Mesenchymal stem cell (in vitro differentiated cells and primary cell): ENCODE measurements around the gene VSTM5.
"Not testable (repeated sequence)": the region's sequence is repeated elsewhere in the genome, so short reads cannot be mapped to it uniquely, and the experiment has no call there.

Experiments used
- DNase-seq: peaks from one replicate; pipeline ENCODE4 v3.0.0-alpha.2; 2013
- H2AFZ ChIP-seq: one replicate; pipeline ENCODE4 v1.6.1; 2013; ENCODE audit warnings: low read depth, mild to moderate bottlenecking, control low read depth, inconsistent platforms, low read length, moderate library complexity
- H2AK5ac ChIP-seq: 2 replicates; pipeline ENCODE4 v1.6.1; 2013; ENCODE audit warnings: low read length, moderate library complexity, mild to moderate bottlenecking, inconsistent platforms; ENCODE audit not compliant: severe bottlenecking
- H2BK120ac ChIP-seq: one replicate; pipeline ENCODE4 v1.6.1; 2013; ENCODE audit warnings: low read depth, mild to moderate bottlenecking, inconsistent platforms, low read length, moderate library complexity
- H2BK12ac ChIP-seq, 2 experiments: one replicate each; pipeline ENCODE4 v1.6.1; 2013; ENCODE audit warnings: inconsistent platforms in 2 of 2, low read length in 2 of 2, mild to moderate bottlenecking in 2 of 2, moderate library complexity in 2 of 2, control low read depth in 1 of 2
- H2BK15ac ChIP-seq: one replicate; pipeline ENCODE4 v1.6.1; 2013; ENCODE audit warnings: mild to moderate bottlenecking, low read depth, inconsistent platforms; ENCODE audit not compliant: poor library complexity, severe bottlenecking
- H2BK5ac ChIP-seq: 2 replicates; pipeline ENCODE4 v1.6.1; 2013; ENCODE audit warnings: low read depth, mild to moderate bottlenecking, low read length, control low read depth, inconsistent platforms; ENCODE audit not compliant: poor library complexity, severe bottlenecking
- H3K14ac ChIP-seq, 2 experiments: one replicate each; pipeline ENCODE4 v1.6.1; 2013; ENCODE audit warnings: inconsistent platforms in 2 of 2, low read length in 2 of 2, control low read depth in 1 of 2, mild to moderate bottlenecking in 1 of 2, moderate library complexity in 1 of 2
- H3K18ac ChIP-seq, 2 experiments: one replicate each; pipeline ENCODE4 v1.6.1; 2013; ENCODE audit warnings: inconsistent platforms in 2 of 2, low read length in 2 of 2, control low read depth in 1 of 2, low read depth in 1 of 2, mild to moderate bottlenecking in 1 of 2
- H3K23ac ChIP-seq, 2 experiments: one replicate each; pipeline ENCODE4 v1.6.1; 2013; ENCODE audit warnings: inconsistent platforms in 2 of 2, low read length in 2 of 2, mild to moderate bottlenecking in 2 of 2, moderate library complexity in 2 of 2, control low read depth in 1 of 2
- H3K27ac ChIP-seq: 2 replicates; pipeline ENCODE4 v1.5.1; 2013; ENCODE audit warnings: mild to moderate bottlenecking, moderate library complexity, low read length, control low read depth, inconsistent platforms; ENCODE audit not compliant: poor library complexity, severe bottlenecking
- H3K27me3 ChIP-seq, 2 experiments: 2 replicates each; pipeline versions ENCODE4 v1.6.1 to v1.7.0; 2013; ENCODE audit warnings: low read length in 2 of 2, mild to moderate bottlenecking in 2 of 2, moderate library complexity in 2 of 2, control low read depth in 1 of 2, inconsistent platforms in 1 of 2; ENCODE audit not compliant: control insufficient read depth in 1 of 2, insufficient read depth in 1 of 2
- H3K36me3 ChIP-seq, 2 experiments: 2 replicates each; pipeline versions ENCODE4 v1.6.1 to v1.7.0; 2013; ENCODE audit warnings: low read length in 2 of 2, control low read depth in 1 of 2, inconsistent platforms in 1 of 2, low read depth in 1 of 2, mild to moderate bottlenecking in 1 of 2; ENCODE audit not compliant: insufficient read depth in 2 of 2, control insufficient read depth in 1 of 2
- H3K4ac ChIP-seq, 2 experiments: one replicate each; pipeline ENCODE4 v1.6.1; 2013; ENCODE audit warnings: inconsistent platforms in 2 of 2, low read length in 2 of 2, mild to moderate bottlenecking in 2 of 2, moderate library complexity in 2 of 2, control low read depth in 1 of 2, low read depth in 1 of 2
- H3K4me1 ChIP-seq: 2 replicates; pipeline ENCODE4 v1.6.1; 2013; ENCODE audit warnings: low read depth, low read length, control low read depth; ENCODE audit not compliant: control insufficient read depth, insufficient read depth
- H3K4me2 ChIP-seq: 2 replicates; pipeline ENCODE4 v1.6.1; 2013; ENCODE audit warnings: low read length, mild to moderate bottlenecking, inconsistent platforms; ENCODE audit not compliant: poor library complexity, severe bottlenecking
- H3K4me3 ChIP-seq, 2 experiments: 2 replicates each; pipeline versions ENCODE4 v1.5.1 to v1.7.0; 2013; ENCODE audit warnings: low read length in 2 of 2, mild to moderate bottlenecking in 2 of 2, control low read depth in 1 of 2, low read depth in 1 of 2; ENCODE audit not compliant: insufficient read depth in 1 of 2
- H3K79me1 ChIP-seq: replicated peaks from 2 replicates; pipeline ENCODE4 v1.6.1; 2013; ENCODE audit warnings: mild to moderate bottlenecking, control low read depth, low read length, inconsistent platforms; ENCODE audit not compliant: poor library complexity, severe bottlenecking
- H3K9ac ChIP-seq: 2 replicates; pipeline ENCODE4 v1.7.0; 2013; ENCODE audit warnings: mild to moderate bottlenecking, low read length, moderate library complexity
- H3K9me3 ChIP-seq: 2 replicates; pipeline ENCODE4 v1.7.0; 2013; ENCODE audit warnings: mild to moderate bottlenecking, low read length; ENCODE audit not compliant: control insufficient read depth
- H4K8ac ChIP-seq: one replicate; pipeline ENCODE4 v1.6.1; 2013; ENCODE audit warnings: inconsistent platforms, mild to moderate bottlenecking, low read length, moderate library complexity
- H4K91ac ChIP-seq: one replicate; pipeline ENCODE4 v1.6.1; 2013; ENCODE audit warnings: mild to moderate bottlenecking, low read length, inconsistent platforms
- WGBS: methylation state at CpG from one replicate; pipeline ENCODE4 v1.1.7; 2013; ENCODE audit warnings: mixed read lengths; 5-methylcytosine and 5-hydroxymethylcytosine counted together

VSTM5 gene

DNA sequence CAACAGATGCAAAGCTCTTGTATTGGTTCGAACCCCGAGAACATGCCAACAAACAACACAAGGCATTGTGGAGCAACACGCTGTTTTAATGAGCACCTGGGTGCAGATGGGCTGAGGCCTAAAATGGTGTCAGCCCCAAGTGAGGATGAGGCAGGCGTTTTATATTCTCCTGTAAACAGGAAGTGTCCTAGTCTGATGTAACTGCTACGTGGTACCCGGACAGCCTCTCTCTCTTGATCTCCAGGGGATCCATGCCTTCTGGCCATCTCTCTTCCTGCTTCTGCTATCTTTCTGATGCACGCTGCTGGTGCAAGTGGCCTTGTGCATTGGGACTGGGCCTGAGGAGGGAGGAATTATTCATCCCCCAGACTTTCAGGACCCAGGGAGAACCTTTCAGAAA, 19.4 kb upstream of the VSTM5 start:
- H2BK120ac ChIP-seq: no peak overlapping the region
- H4K8ac ChIP-seq: no peak overlapping the region
- no peak overlapping the region for H3K23ac ChIP-seq
- no peak overlapping the region for H3K9ac ChIP-seq
- no peaks in the 10 kb centered on the region for H3K9me3 ChIP-seq
- H3K27me3 ChIP-seq: peaks cover 5 to 6% of the 10 kb centered on the region in 2 experiments
- H2BK12ac ChIP-seq: no peak overlapping the region
- 79% methylated on average over 6 of the region's 7 CpGs for WGBS
- H3K4me1 ChIP-seq: no peaks in the 10 kb centered on the region
- no peak overlapping the region for H4K91ac ChIP-seq
- H3K36me3 ChIP-seq: no peaks in the 10 kb centered on the region
- peak overlapping the region in 1 of 2 experiments; percentile 21 for H3K18ac ChIP-seq
- no peak overlapping the region for H3K4me3 ChIP-seq
- H3K4ac ChIP-seq: no peak overlapping the region
- DNase-seq: no peak
- no peak overlapping the region for H3K4me2 ChIP-seq
- H2BK15ac ChIP-seq: no peak overlapping the region
- H3K14ac ChIP-seq: no peak overlapping the region
- no peak overlapping the region for H3K27ac ChIP-seq
- H2AFZ ChIP-seq: no peak overlapping the region
- H2BK5ac ChIP-seq: no peak overlapping the region
- H3K79me1 ChIP-seq: no peaks in the 10 kb centered on the region
- no peak overlapping the region for H2AK5ac ChIP-seq

DNA sequence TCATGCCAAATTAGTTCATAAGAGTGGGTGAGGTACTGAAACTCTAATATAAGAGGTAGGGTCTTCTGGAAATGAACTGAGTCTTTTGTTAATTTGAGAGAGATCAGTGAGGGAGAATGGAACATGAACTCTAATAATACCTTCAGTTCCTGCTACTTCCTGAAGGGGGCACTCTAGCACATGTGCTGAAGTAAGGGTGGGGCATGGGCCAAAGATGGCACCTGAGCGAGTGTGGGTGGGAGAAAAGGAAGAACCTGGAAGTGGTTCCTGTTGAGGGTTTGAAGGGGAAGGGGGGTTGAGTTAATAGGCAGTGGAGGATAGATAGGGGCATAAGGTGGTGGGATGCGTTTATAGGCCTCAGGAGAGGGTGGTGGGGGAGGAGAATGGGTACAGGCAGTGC, 18.0 kb upstream of the VSTM5 start:
- H3K27me3 ChIP-seq, H2AFZ ChIP-seq, H3K14ac ChIP-seq, H3K27ac ChIP-seq, H3K23ac ChIP-seq, H2BK5ac ChIP-seq, H2BK15ac ChIP-seq, H3K36me3 ChIP-seq, H3K4me2 ChIP-seq, H2BK12ac ChIP-seq, DNase-seq, H3K9me3 ChIP-seq, H4K8ac ChIP-seq, H2AK5ac ChIP-seq, H4K91ac ChIP-seq, H3K4me3 ChIP-seq, H3K4ac ChIP-seq, H2BK120ac ChIP-seq, H3K4me1 ChIP-seq, H3K79me1 ChIP-seq, H3K9ac ChIP-seq, H3K18ac ChIP-seq: not testable (repeated sequence)
- WGBS: 66% methylated on average over 2 of the region's 2 CpGs

DNA sequence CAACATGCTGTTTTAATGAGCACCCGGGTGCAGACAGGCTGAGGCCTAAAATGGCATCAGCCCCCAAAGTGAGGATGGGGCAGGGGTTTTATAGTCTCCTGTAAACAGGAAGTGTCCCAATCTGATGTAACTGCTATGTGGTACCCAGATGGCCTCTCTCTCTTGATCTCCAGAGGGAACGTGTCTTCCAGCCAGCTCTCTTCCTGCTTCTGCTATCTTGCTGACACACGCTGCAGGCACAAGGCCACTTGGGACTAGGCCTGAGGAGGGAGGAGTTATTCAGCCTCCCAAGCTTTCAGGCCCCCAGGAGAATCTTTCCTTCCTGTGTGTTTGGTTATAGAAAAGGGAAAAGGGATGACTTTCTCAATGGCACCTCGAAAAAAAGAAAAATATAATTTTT, 11.4 kb upstream of the VSTM5 start:
- no peaks in the 10 kb centered on the region for H3K79me1 ChIP-seq
- no peak overlapping the region for H3K18ac ChIP-seq
- no peak overlapping the region for H2BK15ac ChIP-seq
- H3K4me3 ChIP-seq: no peak overlapping the region
- no peak overlapping the region for H2BK5ac ChIP-seq
- H2BK12ac ChIP-seq: no peak overlapping the region
- no peaks in the 10 kb centered on the region for H3K36me3 ChIP-seq
- H3K9me3 ChIP-seq: no peaks in the 10 kb centered on the region
- no peak overlapping the region for H3K4ac ChIP-seq
- no peak overlapping the region for H2BK120ac ChIP-seq
- H3K9ac ChIP-seq: no peak overlapping the region
- WGBS: 55% methylated on average over 4 of the region's 4 CpGs
- DNase-seq: no peak
- no peak overlapping the region for H3K27ac ChIP-seq
- no peak overlapping the region for H4K8ac ChIP-seq
- H3K4me2 ChIP-seq: no peak overlapping the region
- H3K23ac ChIP-seq: no peak overlapping the region
- no peaks in the 10 kb centered on the region for H3K4me1 ChIP-seq
- H2AFZ ChIP-seq: no peak overlapping the region
- H3K27me3 ChIP-seq: peaks cover 4 to 5% of the 10 kb centered on the region in 2 experiments
- no peak overlapping the region for H4K91ac ChIP-seq
- H3K14ac ChIP-seq: no peak overlapping the region
- no peak overlapping the region for H2AK5ac ChIP-seq

- Histone ChIP-seq H3K79me1 (no peaks in the 10 kb centered on the region), H4K8ac (no peak overlapping the region), H2AFZ (no peak overlapping the region), H3K36me3 (no peaks in the 10 kb centered on the region), H2AK5ac (no peak overlapping the region), H3K4ac (no peak overlapping the region), H3K27ac (no peak overlapping the region), H3K4me3 (no peak overlapping the region), H3K4me1 (no peaks in the 10 kb centered on the region), H3K23ac (no peak overlapping the region), H3K27me3 (no peaks in the 10 kb centered on the region), H2BK12ac (no peak overlapping the region), H3K9ac (no peak overlapping the region), H2BK5ac (no peak overlapping the region), H3K4me2 (no peak overlapping the region), H4K91ac (no peak overlapping the region), H2BK15ac (no peak overlapping the region), H3K9me3 (no peaks in the 10 kb centered on the region), H3K14ac (no peak overlapping the region), H2BK120ac (no peak overlapping the region), H3K18ac (no peak overlapping the region)
- no peak for DNase-seq
- WGBS: 69% methylated on average over 3 of the region's 3 CpGs
Measured at GRCh38 chr11:93858121-93858775, 7.8 kb upstream of the VSTM5 start.
